H1 (cell line): Measurements from ENCODE around the gene NDUFB8. TPM values are rescaled to one million over a fixed set of nuclear protein-coding genes. Genes with fewer than 3 reads are reported as not detected.

Source experiments
- CTCF ChIA-PET: fragments of 300-600 bp; sonication (Branson Sonifier 250); formaldehyde crosslinking; loops from one replicate; lab custom pipeline; 2021; ENCODE audit not compliant: partially characterized antibody; lab: Charles Lee
- POLR2A ChIA-PET: fragments of 300-600 bp; sonication (Branson Sonifier 250); formaldehyde crosslinking; loops from one replicate; lab custom pipeline; 2021; ENCODE audit warnings: inconsistent platforms; ENCODE audit not compliant: partially characterized antibody; lab: Charles Lee
- DNase-seq, 2 experiments: peaks; one replicate each; pipeline versions ENCODE4 v3.0.0 to v3.0.0-alpha.2; 2010 to 2022; ENCODE audit warnings: low spot score in 2 of 2, low read depth in 1 of 2, mixed read lengths in 1 of 2
- FAIRE-seq: peaks from 2 replicates; lab custom pipeline; 2011; peaks lifted over from hg19 to GRCh38; lab: Jason Lieb, UNC
- H2AFZ ChIP-seq: 2 replicates; pipeline ENCODE4 v1.8.1; 2012; ENCODE audit warnings: low read length, inconsistent platforms
- H2AK5ac ChIP-seq: 2 replicates; pipeline ENCODE4 v1.6.1; 2013; ENCODE audit warnings: low read depth, low read length
- H2BK120ac ChIP-seq: replicated peaks from 2 replicates; pipeline ENCODE3; 2013; ENCODE audit warnings: low read depth, low read length, inconsistent platforms
- H2BK12ac ChIP-seq: 2 replicates; pipeline ENCODE4 v1.6.1; 2013; ENCODE audit warnings: low read depth, low read length
- H2BK15ac ChIP-seq: 2 replicates; pipeline ENCODE4 v1.6.1; 2013; ENCODE audit warnings: low read length
- H2BK20ac ChIP-seq: 2 replicates; pipeline ENCODE4 v1.6.1; 2013; ENCODE audit warnings: low read length
- H2BK5ac ChIP-seq: 2 replicates; pipeline ENCODE4 v1.6.1; 2013; ENCODE audit warnings: low read depth, low read length
- H3K14ac ChIP-seq: 2 replicates; pipeline ENCODE4 v1.6.1; 2013; ENCODE audit warnings: inconsistent platforms; ENCODE audit not compliant: insufficient read length
- H3K18ac ChIP-seq: 2 replicates; pipeline ENCODE4 v1.6.1; 2013; ENCODE audit warnings: low read length; ENCODE audit errors: extremely low read depth
- H3K23ac ChIP-seq: 2 replicates; pipeline ENCODE4 v1.6.1; 2013; ENCODE audit warnings: inconsistent platforms; ENCODE audit not compliant: insufficient read length
- H3K23me2 ChIP-seq: 2 replicates; pipeline ENCODE4 v1.6.1; 2013; ENCODE audit warnings: low read depth, low read length
- H3K27ac ChIP-seq: 2 replicates; pipeline ENCODE4 v1.6.1; 2011; ENCODE audit warnings: low read depth, low read length, inconsistent platforms
- H3K27me3 ChIP-seq, 4 experiments: replicated peaks in 1 of 4; 1 replicate in 1 of 4; 2 replicates in 3 of 4; pipeline versions ENCODE4 v1.6.1 to v1.8.1; 2011 to 2013; ENCODE audit warnings: low read length in 3 of 4, mild to moderate bottlenecking in 3 of 4, inconsistent platforms in 2 of 4, mixed read lengths in 2 of 4, moderate library complexity in 1 of 4; ENCODE audit not compliant: control insufficient read depth in 3 of 4, insufficient read depth in 3 of 4; ENCODE audit errors: extremely low read depth in 1 of 4
- H3K36me3 ChIP-seq, 4 experiments: 2 replicates each; pipeline versions ENCODE4 v1.6.1 to v1.8.1; 2011 to 2013; ENCODE audit warnings: mild to moderate bottlenecking in 4 of 4, low read length in 3 of 4, moderate library complexity in 2 of 4, control low read depth in 1 of 4, inconsistent platforms in 1 of 4; ENCODE audit not compliant: insufficient read depth in 4 of 4, control insufficient read depth in 2 of 4
- H3K4ac ChIP-seq: replicated peaks from 2 replicates; pipeline ENCODE3; 2013; ENCODE audit warnings: low read length, low read depth, mixed read lengths, inconsistent platforms; ENCODE audit not compliant: insufficient read length
- H3K4me1 ChIP-seq, 4 experiments: replicated peaks in 1 of 4; 1 replicate in 1 of 4; 2 replicates in 3 of 4; pipeline versions ENCODE4 v1.6.1 to v1.8.1; 2011 to 2013; ENCODE audit warnings: low read length in 3 of 4, inconsistent platforms in 2 of 4, mixed read lengths in 1 of 4; ENCODE audit not compliant: insufficient read depth in 4 of 4, control insufficient read depth in 3 of 4
- H3K4me2 ChIP-seq, 2 experiments: 2 replicates each; pipeline versions ENCODE4 v1.6.1 to v1.8.1; 2011 to 2013; ENCODE audit warnings: low read depth in 2 of 2, low read length in 2 of 2, control low read depth in 1 of 2, inconsistent platforms in 1 of 2, mild to moderate bottlenecking in 1 of 2; ENCODE audit not compliant: insufficient read depth in 1 of 2
- H3K4me3 ChIP-seq, 4 experiments: fragments of 200-600, 300-600 bp in 1 of 4; sonication (generic), shearing (Covaris generic), sonication (Bioruptor Twin) in 1 of 4; 2 replicates each; pipeline versions ENCODE4 v1.5.1 to v1.8.1; 2011 to 2016; ENCODE audit warnings: low read length in 4 of 4, low read depth in 3 of 4, control low read depth in 2 of 4, inconsistent platforms in 2 of 4, mild to moderate bottlenecking in 2 of 4, mixed read lengths in 1 of 4, moderate library complexity in 1 of 4; ENCODE audit not compliant: insufficient read depth in 2 of 4; ENCODE audit errors: extremely low read depth in 1 of 4
- H3K56ac ChIP-seq: replicated peaks from 2 replicates; pipeline ENCODE3; 2013; ENCODE audit warnings: low read depth, mild to moderate bottlenecking, mixed read lengths, low read length, inconsistent platforms; ENCODE audit not compliant: insufficient read length
- H3K79me1 ChIP-seq: 2 replicates; pipeline ENCODE4 v1.6.1; 2013; ENCODE audit warnings: low read depth, low read length, control low read depth
- H3K79me2 ChIP-seq, 2 experiments: 2 replicates each; pipeline versions ENCODE4 v1.6.1 to v1.8.1; 2012 to 2013; ENCODE audit warnings: low read length in 2 of 2, mild to moderate bottlenecking in 2 of 2, inconsistent platforms in 1 of 2; ENCODE audit not compliant: insufficient read depth in 2 of 2, control insufficient read depth in 1 of 2
- H3K9ac ChIP-seq, 4 experiments: replicated peaks in 1 of 4; 1 replicate in 1 of 4; 2 replicates in 3 of 4; pipeline versions ENCODE4 v1.6.1 to v1.8.1; 2011 to 2013; ENCODE audit warnings: low read depth in 3 of 4, low read length in 3 of 4, control low read depth in 2 of 4, mild to moderate bottlenecking in 2 of 4, moderate library complexity in 2 of 4, inconsistent platforms in 1 of 4; ENCODE audit errors: extremely low read depth in 1 of 4
- H3K9me3 ChIP-seq, 2 experiments: 2 replicates each; pipeline versions ENCODE4 v1.6.1 to v1.8.1; 2012 to 2013; ENCODE audit warnings: mild to moderate bottlenecking in 2 of 2, moderate library complexity in 2 of 2, control low read depth in 1 of 2, inconsistent platforms in 1 of 2, low read depth in 1 of 2, low read length in 1 of 2, mixed read lengths in 1 of 2; ENCODE audit not compliant: insufficient read depth in 2 of 2
- H4K20me1 ChIP-seq, 2 experiments: replicated peaks in 1 of 2; 2 replicates each; pipeline versions ENCODE3 to v1.8.1; 2011 to 2013; ENCODE audit warnings: inconsistent platforms in 2 of 2, low read length in 2 of 2, mild to moderate bottlenecking in 1 of 2; ENCODE audit not compliant: insufficient read depth in 2 of 2, control insufficient read depth in 1 of 2
- H4K5ac ChIP-seq: 2 replicates; pipeline ENCODE4 v1.6.1; 2013; ENCODE audit warnings: low read length, low read depth, mixed read lengths, inconsistent platforms; ENCODE audit not compliant: insufficient read length
- H4K8ac ChIP-seq: 2 replicates; pipeline ENCODE4 v1.8.0; 2013; ENCODE audit warnings: mild to moderate bottlenecking, moderate library complexity, low read length, inconsistent platforms; ENCODE audit not compliant: insufficient read depth; ENCODE audit errors: extremely low read depth
- H4K91ac ChIP-seq: replicated peaks from 2 replicates; pipeline ENCODE3; 2013; ENCODE audit warnings: low read length, mixed read lengths, inconsistent platforms; ENCODE audit not compliant: insufficient read length
- RAD21 ChIP-seq, 2 experiments: IDR thresholded peaks in 1 of 2; conservative IDR thresholded peaks in 1 of 2; 2 replicates each; pipeline ENCODE4 v1.6.1; 2011; ENCODE audit warnings: low read depth in 2 of 2, low read length in 2 of 2, improper control_type of control experiment in 1 of 2, inconsistent platforms in 1 of 2, mild to moderate bottlenecking in 1 of 2, moderate library complexity in 1 of 2
- SRF ChIP-seq: IDR thresholded peaks from 2 replicates; pipeline ENCODE4 v1.6.1; 2011; ENCODE audit warnings: mild to moderate bottlenecking, low read depth, low read length, moderate library complexity
- USF2 ChIP-seq: IDR thresholded peaks from 2 replicates; pipeline ENCODE4 v1.6.1; 2011; ENCODE audit warnings: low read length, improper control_type of control experiment
- WGBS, 2 experiments: shearing (Covaris generic) in 1 of 2; methylation state at CpG; one replicate each; pipeline versions ENCODE4 v1.1.6 to v1.1.7; 2013 to 2015; ENCODE audit warnings: low lambda C conversion rate in 2 of 2, mixed read lengths in 2 of 2, inconsistent platforms in 1 of 2, low coverage in 1 of 2, missing lambda C conversion rate in 1 of 2; ENCODE audit not compliant: insufficient replicate concordance in 2 of 2, insufficient coverage in 1 of 2, insufficient read length in 1 of 2; ENCODE audit errors: extremely low coverage in 1 of 2, missing lambda C conversion rate in 1 of 2; 5-methylcytosine and 5-hydroxymethylcytosine counted together
- polyA plus RNA-seq, 7 experiments: library from polyadenylated mRNA; depleted of rRNA in 3 of 7; stranded (reverse) in 5 of 7; unstranded in 2 of 7; fragments of >200 nt in 5 of 7; fragments of 200-250 nt in 2 of 7; gene quantifications; 1 replicate in 5 of 7; 2 replicates in 1 of 7; 4 replicates in 1 of 7; pipeline versions ENCODE4 v1.2.1 to v1.2.3, GENCODE V29; 2011 to 2013; ENCODE audit warnings: missing spikeins in 2 of 7, mixed read lengths in 2 of 7
- total RNA-seq: library from RNA; stranded (reverse); fragmentation: NEBNext Ultra II Directional; extraction: Animal tissue kit (Norgen Biotek cat#: 25700); gene quantifications from 2 replicates; pipeline ENCODE4 v1.2.1, GENCODE V29; 2021

NDUFB8 gene
- total and polyA plus RNA-seq, 2 of the 8 experiments (the other 6 are each of a cell fraction or from before 2014, with no cell fraction given), result 175 to 455 TPM

- CTCF ChIA-PET, result interaction anchor here (0.6 to 4.0 kb wide), 12 partner anchors 9 to 504 kb away, joined by 3 to 16 read pairs (median 5); partner anchors contain the start of gene HIF1AN
Observed at GRCh38 chr10:100554902-100555301, 25.2 kb upstream of the NDUFB8 start.

More at GRCh38 chr10:100554902-100555301, 25.2 kb upstream of the NDUFB8 start:
- no peaks in the 10 kb centered on the region for H3K23me2 ChIP-seq
- no peak overlapping the region for H3K27ac ChIP-seq
- no peak overlapping the region for H3K4me2 ChIP-seq
- TF ChIP-seq RAD21 (IDR thresholded peaks at IDR 0.05 in 1 of 2, conservative IDR thresholded peaks at IDR 0.05 in 1 of 2; ENCODE audit: low read depth in 2 of 2, low read length in 2 of 2), result no peak
- no peak for TF ChIP-seq USF2
- no peak for TF ChIP-seq SRF
- FAIRE-seq, result no peak
- H3K9me3 ChIP-seq, result no peaks in the 10 kb centered on the region
- 94% methylated on average over 2 of the region's 2 CpGs; no CpG with 5 or more reads in 1 of the 2 experiments for WGBS, 2 experiments
- H2BK20ac ChIP-seq, result no peak overlapping the region
- H3K9ac ChIP-seq, result no peak overlapping the region
- no peak overlapping the region for H3K4me3 ChIP-seq
- H4K20me1 ChIP-seq, result peaks cover 0 to 2% of the 10 kb centered on the region in 2 experiments
- H3K18ac ChIP-seq, result no peak overlapping the region
- no peaks in the 10 kb centered on the region for H3K79me1 ChIP-seq
- no peak overlapping the region for H2BK120ac ChIP-seq
- H3K4me1 ChIP-seq, result no peaks in the 10 kb centered on the region
- H2BK15ac ChIP-seq, result no peak overlapping the region
- H2AK5ac ChIP-seq, result no peak overlapping the region
- H4K8ac ChIP-seq, result no peak overlapping the region
- H2BK5ac ChIP-seq, result no peak overlapping the region
- no peak overlapping the region for H2AFZ ChIP-seq
- no peaks in the 10 kb centered on the region for H3K27me3 ChIP-seq
- no peak overlapping the region for H4K91ac ChIP-seq
- H3K56ac ChIP-seq, result no peak overlapping the region
- no peak overlapping the region for H3K23ac ChIP-seq
- H3K79me2 ChIP-seq, result no peaks in the 10 kb centered on the region
- POLR2A ChIA-PET, result interaction anchor here (0.6 to 5.4 kb wide), 9 partner anchors 9 to 328 kb away, joined by 3 to 41 read pairs (median 3); partner anchors contain the start of gene HIF1AN
- H4K5ac ChIP-seq, result no peak overlapping the region
- no peak overlapping the region for H2BK12ac ChIP-seq
- H3K14ac ChIP-seq, result no peak overlapping the region
- no peak for DNase-seq
- H3K4ac ChIP-seq, result no peak overlapping the region
- H3K36me3 ChIP-seq, result peaks cover 2 to 19% (median 8%) of the 10 kb centered on the region in 4 experiments; a peak in 6 of 8 replicates
